ENCODE results near the gene CHRNG. TPM values are rescaled to one million over a fixed set of nuclear protein-coding genes. Genes with fewer than 3 reads are reported as not detected.

The CHRNG gene
- total RNA-seq, 8 experiments from 2014 or later, result 0.38 to 2.4 (median 0.93) TPM

GRCh38 chr2:232576995-232577394 lies 37.5 kb downstream of the CHRNG start:
- Histone ChIP-seq H3K27ac (no peak overlapping the region), H3K4me3 (no peak overlapping the region)
- WGBS, 10 experiments, result 88 to 100% (median 100%) methylated on average over 1 of the region's 2 CpGs; no CpG with 5 or more reads in 6 of the 10 experiments

DNA sequence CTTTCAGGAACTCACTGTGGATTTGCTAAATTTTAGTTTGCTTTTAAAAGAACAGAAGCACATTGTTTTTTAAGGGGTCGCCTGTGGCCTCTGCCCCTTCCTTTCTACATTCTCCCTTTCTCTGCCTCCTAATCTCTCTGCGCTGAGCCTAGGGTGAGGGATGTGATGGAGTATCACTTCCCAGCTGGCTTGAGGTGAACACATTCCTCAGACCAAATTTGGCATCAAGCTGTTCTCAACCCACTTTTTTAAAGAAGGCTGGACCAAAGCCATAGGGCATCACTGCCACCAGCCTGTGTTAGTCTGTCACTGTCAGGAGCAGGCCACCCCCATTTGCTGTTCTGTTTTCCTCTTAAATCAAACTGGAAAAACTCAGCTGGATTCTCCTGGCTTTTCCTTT lies 38.3 kb downstream of the CHRNG start:
- Histone ChIP-seq H3K27ac (no peak overlapping the region), H3K4me1 (replicated peaks in 1 of 2) (peaks cover 0 to 3% of the 10 kb centered on the region in 2 donors), H3K4me3 (no peak overlapping the region)
- WGBS, 10 experiments, result 20 to 100% (median 79%) methylated on average over 1 to 2 of the region's 2 CpGs; no CpG with 5 or more reads in 3 of the 10 experiments
- no peak for ATAC-seq (replicated peaks in 6 of 8)
- in situ Hi-C loops (cut with MboI; ENCODE audit: low pct_unique_long_range_greater_than_20kb in 2 of 9, low sequenced_read_pairs in 9 of 9, unreplicated experiment in 9 of 9), result no loop called here

More at GRCh38 chr2:232576995-232577394, 37.5 kb downstream of the CHRNG start:
- H3K4me1 ChIP-seq (replicated peaks in 1 of 2), result peaks cover 0 to 3% of the 10 kb centered on the region in 2 donors
- peak in 4 of 8 experiments; percentile 19 to 88 (median 64) for ATAC-seq (replicated peaks in 6 of 8)
- in situ Hi-C loops (cut with MboI; ENCODE audit: low pct_unique_long_range_greater_than_20kb in 2 of 9, low sequenced_read_pairs in 9 of 9, unreplicated experiment in 9 of 9), result no loop called here

- no peak for ATAC-seq (replicated peaks in 6 of 8)
- WGBS, 10 experiments, result 100% methylated on average over 1 to 2 of the region's 2 CpGs; no CpG with 5 or more reads in 5 of the 10 experiments
- peaks cover 0 to 3% of the 10 kb centered on the region in 2 donors for H3K4me1 ChIP-seq (replicated peaks in 1 of 2)
- in situ Hi-C loops (cut with MboI; ENCODE audit: low pct_unique_long_range_greater_than_20kb in 2 of 9, low sequenced_read_pairs in 9 of 9, unreplicated experiment in 9 of 9), result no loop called here
- no peak overlapping the region for H3K4me3 ChIP-seq
- H3K27ac ChIP-seq, result no peak overlapping the region
These were observed 39.1 kb downstream of the CHRNG start for GRCh38 chr2:232578626-232579025.

DNA sequence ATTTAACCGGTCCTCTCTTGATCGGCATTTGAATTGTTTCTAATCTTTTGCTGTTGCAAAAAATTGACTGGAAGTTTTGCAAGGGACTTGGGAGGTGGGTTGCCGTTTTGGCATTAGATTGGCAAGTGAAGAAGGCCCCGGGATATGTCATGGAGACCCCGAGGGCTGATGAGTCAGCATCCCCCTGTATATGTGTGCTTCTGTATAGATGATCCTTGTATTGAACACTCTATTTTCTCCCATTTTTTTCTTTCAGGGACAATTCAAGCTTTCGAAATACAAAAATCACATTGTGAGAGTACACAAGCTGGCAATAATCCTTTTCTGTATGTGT lies 41.1 kb downstream of the CHRNG start:
- H3K27ac ChIP-seq, result no peak overlapping the region
- ATAC-seq (replicated peaks in 6 of 8), result no peak
- in situ Hi-C loops (cut with MboI; ENCODE audit: low pct_unique_long_range_greater_than_20kb in 2 of 9, low sequenced_read_pairs in 9 of 9, unreplicated experiment in 9 of 9), result no loop called here
- 80 to 100% (median 100%) methylated on average over 1 to 5 of the region's 6 CpGs; no CpG with 5 or more reads in 3 of the 10 experiments for WGBS, 10 experiments
- H3K4me1 ChIP-seq (replicated peaks in 1 of 2), result peaks cover 0 to 3% of the 10 kb centered on the region in 2 donors
- no peak overlapping the region for H3K4me3 ChIP-seq

GRCh38 chr2:232581725-232582124 lies 42.2 kb downstream of the CHRNG start:
- Histone ChIP-seq H3K27ac (no peak overlapping the region), H3K4me1 (replicated peaks in 1 of 2) (peaks cover 0 to 3% of the 10 kb centered on the region in 2 donors), H3K4me3 (no peak overlapping the region)
- no peak for ATAC-seq (replicated peaks in 6 of 8)
- in situ Hi-C loops (cut with MboI; ENCODE audit: low pct_unique_long_range_greater_than_20kb in 2 of 9, low sequenced_read_pairs in 9 of 9, unreplicated experiment in 9 of 9), result no loop called here

- H3K27ac ChIP-seq, result no peak overlapping the region
- H3K4me1 ChIP-seq (replicated peaks in 1 of 2), result no peaks in the 10 kb centered on the region
- ATAC-seq (replicated peaks in 6 of 8), result no peak
These were observed 44.7 kb downstream of the CHRNG start for GRCh38 chr2:232584238-232584637.

GRCh38 chr2:232586943-232587505 lies 47.5 kb downstream of the CHRNG start:
- WGBS, 10 experiments, result 53 to 93% (median 81%) methylated on average over 2 to 4 of the region's 5 CpGs; no CpG with 5 or more reads in 2 of the 10 experiments

More at GRCh38 chr2:232584238-232584637, 44.7 kb downstream of the CHRNG start:
- WGBS, 10 experiments, result 17 to 100% (median 86%) methylated on average over 1 to 6 of the region's 6 CpGs; no CpG with 5 or more reads in 2 of the 10 experiments
- in situ Hi-C loops (cut with MboI; ENCODE audit: low pct_unique_long_range_greater_than_20kb in 2 of 9, low sequenced_read_pairs in 9 of 9, unreplicated experiment in 9 of 9), result no loop called here
- H3K4me3 ChIP-seq, result no peak overlapping the region

DNA sequence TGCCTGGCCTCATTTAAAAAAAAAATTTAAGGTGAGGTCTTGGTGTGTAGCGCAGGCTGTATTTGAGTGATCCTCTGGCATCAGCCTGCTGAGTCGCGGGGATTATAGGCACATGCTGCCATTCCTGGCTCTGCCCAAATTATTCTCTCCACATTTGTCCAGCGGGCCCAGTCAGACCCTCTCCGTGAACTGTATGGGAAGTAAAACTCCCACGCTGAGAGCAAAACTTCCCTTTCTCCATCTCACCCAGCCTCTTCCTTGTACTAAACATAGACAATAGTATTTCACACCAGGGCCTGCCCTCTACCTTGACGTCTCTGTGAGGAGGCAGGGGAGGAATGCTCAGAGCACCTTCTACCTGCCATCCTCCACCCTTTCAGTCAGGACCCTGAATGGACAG lies 48.0 kb downstream of the CHRNG start:
- in situ Hi-C loops (cut with MboI; ENCODE audit: low pct_unique_long_range_greater_than_20kb in 2 of 9, low sequenced_read_pairs in 9 of 9, unreplicated experiment in 9 of 9), result no loop called here
- Histone ChIP-seq H3K4me1 (replicated peaks in 1 of 2) (no peaks in the 10 kb centered on the region), H3K27ac (no peak overlapping the region), H3K4me3 (no peak overlapping the region)
- 58 to 100% (median 89%) methylated on average over 3 to 6 of the region's 7 CpGs; no CpG with 5 or more reads in 3 of the 10 experiments for WGBS, 10 experiments
- ATAC-seq (replicated peaks in 6 of 8), result no peak

More at GRCh38 chr2:232586943-232587505, 47.5 kb downstream of the CHRNG start:
- no peak for ATAC-seq (replicated peaks in 6 of 8)
- Histone ChIP-seq H3K4me3 (no peak overlapping the region), H3K27ac (no peak overlapping the region), H3K4me1 (replicated peaks in 1 of 2) (no peaks in the 10 kb centered on the region)
- in situ Hi-C loops (cut with MboI; ENCODE audit: low pct_unique_long_range_greater_than_20kb in 2 of 9, low sequenced_read_pairs in 9 of 9, unreplicated experiment in 9 of 9), result no loop called here

GRCh38 chr2:232588031-232588430 lies 48.5 kb downstream of the CHRNG start:
- no peak overlapping the region for H3K27ac ChIP-seq
- in situ Hi-C loops (cut with MboI; ENCODE audit: low pct_unique_long_range_greater_than_20kb in 2 of 9, low sequenced_read_pairs in 9 of 9, unreplicated experiment in 9 of 9), result no loop called here
- no peaks in the 10 kb centered on the region for H3K4me1 ChIP-seq (replicated peaks in 1 of 2)
- no peak overlapping the region for H3K4me3 ChIP-seq
- WGBS, 10 experiments, result 100% methylated on average over 1 to 2 of the region's 8 CpGs; no CpG with 5 or more reads in 8 of the 10 experiments
- no peak for ATAC-seq (replicated peaks in 6 of 8)

GRCh38 chr2:232588680-232589585 lies 49.4 kb downstream of the CHRNG start:
- in situ Hi-C loops (cut with MboI; ENCODE audit: low pct_unique_long_range_greater_than_20kb in 2 of 9, low sequenced_read_pairs in 9 of 9, unreplicated experiment in 9 of 9), result no loop called here
- Histone ChIP-seq H3K27ac (no peak overlapping the region), H3K4me3 (no peak overlapping the region), H3K4me1 (replicated peaks in 1 of 2) (no peaks in the 10 kb centered on the region)
- peak; percentile 12 to 72 (median 37) for ATAC-seq (replicated peaks in 6 of 8)
- WGBS, 10 experiments, result 0 to 99% (median 82%) methylated on average over 1 to 13 of the region's 18 CpGs

- Histone ChIP-seq H3K27ac (peak overlapping the region in 1 of 2 donors; percentile 18), H3K4me3 (no peak overlapping the region), H3K4me1 (replicated peaks in 1 of 2) (no peaks in the 10 kb centered on the region)
- in situ Hi-C loops (cut with MboI; ENCODE audit: low pct_unique_long_range_greater_than_20kb in 2 of 9, low sequenced_read_pairs in 9 of 9, unreplicated experiment in 9 of 9), result no loop called here
- peak; percentile 61 to 86 (median 72) for ATAC-seq (replicated peaks in 6 of 8)
- 13 to 100% (median 88%) methylated on average over 1 to 3 of the region's 3 CpGs; no CpG with 5 or more reads in 1 of the 10 experiments for WGBS, 10 experiments
These were observed 53.4 kb downstream of the CHRNG start for GRCh38 chr2:232592772-232593395.

DNA sequence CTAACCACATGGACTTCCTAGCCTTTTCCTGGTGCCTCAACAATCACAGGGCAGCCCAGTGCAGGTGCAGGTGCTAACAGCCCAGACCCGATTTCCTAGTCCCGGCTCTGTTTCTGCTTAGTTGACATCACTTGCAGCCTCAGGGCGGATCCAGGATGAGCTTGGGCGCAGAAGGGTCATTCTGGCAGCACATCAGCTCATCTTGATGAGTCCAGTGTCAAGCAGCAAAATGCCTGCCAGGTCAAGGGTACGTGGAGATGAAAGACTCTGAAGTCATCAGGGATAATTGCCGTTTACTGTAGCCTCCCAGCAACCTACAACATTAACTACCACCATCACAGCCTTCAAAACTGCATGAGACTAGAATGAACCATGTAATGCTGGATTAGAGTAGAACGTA lies 54.5 kb downstream of the CHRNG start:
- WGBS, 10 experiments, result 42 to 100% (median 68%) methylated on average over 1 to 7 of the region's 7 CpGs; no CpG with 5 or more reads in 2 of the 10 experiments
- Histone ChIP-seq H3K27ac (no peak overlapping the region), H3K4me3 (no peak overlapping the region), H3K4me1 (replicated peaks in 1 of 2) (peaks cover 0 to 1% of the 10 kb centered on the region in 2 donors)
- in situ Hi-C loops (cut with MboI; ENCODE audit: low pct_unique_long_range_greater_than_20kb in 2 of 9, low sequenced_read_pairs in 9 of 9, unreplicated experiment in 9 of 9), result no loop called here
- peak in 5 of 8 experiments; percentile 35 to 63 (median 60) for ATAC-seq (replicated peaks in 6 of 8)

Data from motor neuron (in vitro differentiated cells).